Vagina (tissue), 2 donors: ENCODE data around the gene PTPRE.

Experiments
- CTCF ChIP-seq, 3 experiments: fragments of 450-650 bp in 2 of 3; fragments of 200-600 bp in 1 of 3; sonication (generic) in 1 of 3; IDR thresholded peaks; one replicate each; pipeline ENCODE4 v1.5.1; 2017 to 2019; ENCODE audit warnings: antibody characterized with exemption in 3 of 3, mild to moderate bottlenecking in 2 of 3, moderate library complexity in 2 of 3
- POLR2A ChIP-seq, 2 donors: fragments of 450-650 bp; IDR thresholded peaks; one replicate each; pipeline ENCODE4 v1.6.1; 2017; ENCODE audit warnings: antibody characterized with exemption in 2 of 2, mild to moderate bottlenecking in 2 of 2, moderate library complexity in 2 of 2

GRCh38 chr10:128058750-128059134, 151.8 kb downstream of the PTPRE start:
- no peak for TF ChIP-seq POLR2A (IDR thresholded peaks at IDR 0.05)
- no peak for TF ChIP-seq CTCF (IDR thresholded peaks at IDR 0.05)
